Lower leg skin (tissue), 4 donors: ENCODE results near the gene DMD. TPM values are rescaled to one million over a fixed set of nuclear protein-coding genes. Genes with fewer than 3 reads are reported as not detected.

Experiments used
- DNase-seq, 2 donors: peaks; one replicate each; pipeline ENCODE4 v3.0.0-alpha.2; 2019; ENCODE audit warnings: low spot score in 2 of 2
- H3K4me3 ChIP-seq: fragments of 200-600 bp; sonication (generic); 2 replicates; pipeline ENCODE4 v1.5.1; 2017; ENCODE audit warnings: mild to moderate bottlenecking, low read depth; ENCODE audit not compliant: poor library complexity, severe bottlenecking
- CTCF ChIP-seq, 3 donors: fragments of 450-650 bp; IDR thresholded peaks; one replicate each; pipeline ENCODE4 v1.5.1; 2016; ENCODE audit warnings: antibody characterized with exemption in 3 of 3, mild to moderate bottlenecking in 3 of 3, moderate library complexity in 2 of 3
- POLR2A ChIP-seq, 2 donors: fragments of 450-650 bp; IDR thresholded peaks; one replicate each; pipeline ENCODE4 v1.6.1; 2016 to 2017; ENCODE audit warnings: antibody characterized with exemption in 2 of 2, mild to moderate bottlenecking in 1 of 2, moderate library complexity in 1 of 2
- WGBS, 2 donors: methylation state at CpG; one replicate each; pipeline ENCODE4 v1.1.5; 2018; 5-methylcytosine and 5-hydroxymethylcytosine counted together
- intact Hi-C: fragments of 100-400 bp; cut with DNase I; formaldehyde crosslinking; loops from one replicate; pipeline ENCODE4 v1.15.0; 2023; ENCODE audit warnings: low total_unique reads
- microRNA-seq, 2 donors: library from miRNA; unstranded; fragments of <30 nt; microRNA quantifications; one replicate each; pipeline ENCODE4, GENCODE V29; 2016; ENCODE audit warnings: borderline replicate concordance in 2 of 2, borderline number of aligned reads in 1 of 2
- total RNA-seq, 4 donors: library from RNA; depleted of rRNA; stranded (reverse); fragments of >200 nt; gene quantifications; one replicate each; pipeline ENCODE4 v1.1.0, GENCODE V29; 2016

Gene DMD
- total RNA-seq, 4 donors from 2014 or later, result 23.0 to 27.5 (median 26.7) TPM

GRCh38 chrX:31071725-31072124, 2139.6 kb downstream of the DMD start, which contains the start of gene FTHL17:
Gene FTHL17 (minus strand): TSS chrX:31072041. CDS start chrX:31071953, 88 bp downstream.
- WGBS, 2 donors, result 84 to 99% methylated on average over 21 to 33 of the region's 33 CpGs
- no peak within 1 kb of the TSS for H3K4me3 ChIP-seq
- intact Hi-C loops, result no loop called here
- no peak for TF ChIP-seq POLR2A (IDR thresholded peaks at IDR 0.05)
- no peak for TF ChIP-seq CTCF (IDR thresholded peaks at IDR 0.05)
- no peak for DNase-seq

GRCh38 chrX:31071262-31071661, 2140.1 kb downstream of the DMD start:
- DNase-seq, result no peak
- WGBS, 2 donors, result 46 to 78% methylated on average over 8 to 17 of the region's 18 CpGs
- intact Hi-C loops, result no loop called here
- H3K4me3 ChIP-seq, result no peak overlapping the region
- no peak for TF ChIP-seq POLR2A (IDR thresholded peaks at IDR 0.05)
- no peak for TF ChIP-seq CTCF (IDR thresholded peaks at IDR 0.05)

- DNase-seq, result no peak
- intact Hi-C loops, result no loop called here
- TF ChIP-seq POLR2A (IDR thresholded peaks at IDR 0.05), result no peak
- TF ChIP-seq CTCF (IDR thresholded peaks at IDR 0.05), result no peak
- H3K4me3 ChIP-seq, result no peak overlapping the region
These were observed 2141.3 kb downstream of the DMD start for GRCh38 chrX:31070057-31070468.

Small RNA genes within 50 kb of the gene (microRNA-seq; reads per million reads assigned to microRNA genes)
- gene MIR3915 (0 reads per million in 2 donors), gene MIR548F5 (0 reads per million in 2 donors)
